HG03064 (cell line): ENCODE results near the gene NCKAP5.

Source experiments
- ATAC-seq: cut with Tn5 transposase; IDR thresholded peaks from one replicate; pipeline ENCODE4 v1.9.1; 2021; ENCODE audit warnings: low read depth; ENCODE audit not compliant: unreplicated experiment

NCKAP5 gene

DNA sequence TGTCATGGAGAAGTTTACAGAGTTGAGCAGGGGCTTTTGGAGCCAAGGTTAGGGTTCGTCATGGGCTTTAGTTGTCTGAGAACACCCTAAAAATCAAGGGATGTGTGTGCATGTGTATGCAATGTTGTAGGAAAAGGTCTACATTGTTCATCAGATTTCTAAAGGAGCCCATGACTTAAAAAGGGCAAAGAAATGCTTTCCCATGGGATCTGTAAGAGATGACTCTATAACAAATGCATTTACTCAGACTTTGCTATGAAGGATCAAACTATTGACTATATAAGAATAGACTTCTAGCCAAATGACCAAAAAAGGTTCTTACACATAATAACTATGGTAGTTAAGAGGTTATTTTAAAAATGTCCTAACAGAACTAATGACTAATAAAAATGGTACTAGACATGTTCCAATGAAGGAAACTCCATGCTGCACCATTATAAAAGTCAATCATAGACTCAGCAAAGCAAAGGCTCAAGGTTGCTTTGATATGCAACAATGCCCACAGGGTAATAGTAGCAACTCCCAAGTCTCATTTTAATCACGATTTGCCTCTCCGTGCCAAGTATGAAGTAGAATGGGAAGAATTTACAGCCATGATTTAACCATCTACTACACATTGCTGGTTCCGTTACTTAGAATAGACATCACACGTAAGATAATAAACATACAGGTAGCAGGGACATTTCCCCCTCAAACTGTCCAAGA is 158.5 kb downstream of the NCKAP5 start:
- no peak for ATAC-seq

DNA sequence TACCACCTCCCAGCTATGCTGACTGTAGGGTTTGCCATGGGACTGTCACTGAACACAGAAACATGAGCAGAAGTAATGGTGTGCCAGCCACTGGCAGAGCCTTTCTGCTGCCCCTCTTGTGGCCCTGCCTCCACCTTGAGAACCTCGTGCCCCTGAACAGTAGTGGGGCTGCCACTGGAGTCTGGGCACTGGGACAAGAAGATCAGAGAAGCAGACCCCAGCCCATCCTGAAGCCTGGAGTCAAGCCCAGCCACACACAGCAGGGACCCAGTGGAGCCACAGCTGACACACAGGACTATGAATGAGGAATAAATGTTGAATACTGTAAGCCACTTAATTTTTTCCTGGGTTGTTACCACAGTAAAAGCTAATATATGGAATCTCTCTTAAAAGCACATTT is 159.6 kb downstream of the NCKAP5 start:
- ATAC-seq, result no peak

DNA sequence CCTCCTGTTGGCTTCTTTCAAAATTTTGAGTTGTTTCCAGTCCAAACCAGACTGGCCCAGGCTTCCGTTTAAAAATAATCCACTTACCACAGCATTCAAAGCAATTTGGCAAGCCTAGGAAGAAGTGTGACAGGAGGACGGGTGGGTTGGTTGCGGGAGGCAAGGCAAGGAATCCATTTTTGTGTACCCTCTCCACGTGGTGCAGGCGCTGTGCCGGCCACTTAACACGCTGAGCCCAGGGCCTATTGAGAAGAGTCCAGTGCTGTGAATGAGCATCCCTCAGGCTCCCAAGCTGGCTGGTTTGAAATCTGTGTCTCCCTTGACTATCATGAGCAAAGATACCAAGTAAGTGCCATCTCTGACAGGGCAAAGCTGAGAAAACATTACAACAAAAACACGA is 160.9 kb downstream of the NCKAP5 start:
- ATAC-seq, result no peak

DNA sequence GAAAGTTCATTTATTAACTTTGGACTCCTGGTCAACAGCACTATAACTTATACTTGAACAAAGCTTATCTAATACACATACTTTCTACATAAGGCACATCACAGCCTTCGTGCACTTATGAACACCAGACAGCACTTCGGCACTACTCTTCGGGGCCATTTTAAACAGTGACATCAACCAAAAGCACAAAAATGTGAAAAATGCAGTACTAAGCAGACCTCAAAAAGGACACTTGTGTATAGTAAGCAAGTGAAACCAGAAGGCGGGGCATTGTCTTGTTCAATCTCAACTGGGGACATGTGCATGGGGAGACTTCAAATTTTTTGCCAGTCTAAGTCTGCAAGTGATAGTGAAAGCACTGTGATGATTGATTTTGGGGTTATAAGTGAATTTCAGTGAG is 163.0 kb downstream of the NCKAP5 start:
- ATAC-seq, result no peak

DNA sequence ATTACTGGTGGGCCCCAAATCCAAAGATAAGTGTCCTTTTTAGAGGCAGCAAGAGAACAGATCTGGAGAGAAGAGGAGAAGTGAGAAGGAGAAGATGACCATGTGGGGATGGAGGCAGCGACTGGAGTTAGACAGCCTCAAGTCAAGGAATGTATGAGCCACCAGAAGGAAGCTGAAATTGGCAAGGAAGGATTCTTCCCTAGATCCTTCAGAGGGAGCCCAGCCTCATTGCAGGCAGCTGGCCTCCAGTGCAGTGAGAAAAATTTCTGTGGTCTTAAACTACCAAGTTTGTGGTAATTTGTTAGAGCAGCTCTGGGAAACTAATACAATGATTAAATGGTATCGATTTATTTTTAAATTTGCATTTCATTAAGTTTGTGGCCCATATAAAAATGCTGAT is 167.9 kb downstream of the NCKAP5 start:
- ATAC-seq, result no peak

DNA sequence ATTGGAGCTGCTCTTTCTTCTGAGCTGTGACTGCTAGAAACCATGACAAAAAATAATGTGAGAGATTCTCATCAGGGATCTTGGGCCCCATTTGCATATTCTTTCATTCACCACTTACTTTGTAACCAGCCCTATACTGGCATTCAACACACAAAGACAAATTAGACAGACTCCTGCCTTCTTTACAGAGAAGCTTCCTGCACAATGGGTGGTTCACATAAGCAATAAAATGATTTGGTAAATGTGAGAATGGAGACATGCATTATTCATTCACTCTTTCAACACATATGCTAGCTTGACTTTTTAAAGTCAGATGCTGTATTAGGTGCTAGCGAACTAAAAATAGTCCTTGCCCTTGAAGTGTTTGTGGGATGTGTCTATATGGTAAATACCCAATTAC is 174.4 kb downstream of the NCKAP5 start:
- ATAC-seq, result no peak

DNA sequence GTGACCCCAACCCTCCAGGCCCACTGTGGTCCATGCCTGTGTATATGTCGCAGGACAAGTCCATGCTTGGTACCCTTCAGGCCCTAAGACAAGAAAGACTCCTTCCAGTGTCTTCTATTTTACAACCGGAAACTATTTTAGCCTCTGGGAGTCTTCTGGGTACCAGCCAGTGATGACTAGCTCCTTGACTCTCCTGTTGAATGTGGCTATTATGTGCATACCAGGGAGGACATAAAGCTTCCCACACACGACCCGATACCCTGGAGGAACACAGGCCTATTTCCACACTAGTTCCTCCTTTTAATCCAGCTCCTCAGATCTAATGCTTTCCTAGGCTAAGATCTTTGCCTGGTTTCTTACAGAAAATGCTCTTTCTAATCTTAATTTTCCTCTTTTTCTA is 178.1 kb downstream of the NCKAP5 start:
- ATAC-seq, result no peak

DNA sequence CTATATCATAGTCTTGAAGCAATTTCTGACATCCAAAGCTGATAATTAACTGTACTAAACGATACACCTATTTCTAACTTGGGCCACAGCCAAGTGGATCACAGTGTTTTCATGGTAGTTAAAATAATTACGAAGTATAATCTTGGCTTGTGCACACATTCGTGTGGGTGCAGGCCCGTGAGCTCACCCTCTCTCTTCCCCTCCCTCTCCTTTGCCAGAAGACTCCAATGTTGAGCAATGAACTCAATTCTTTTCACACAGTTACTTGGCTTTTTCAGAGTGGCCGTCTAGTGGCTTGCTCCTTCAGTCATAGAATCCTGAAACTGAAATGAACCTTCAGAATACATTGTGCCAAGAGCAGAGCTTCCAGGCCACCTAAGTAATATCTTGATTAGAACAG is 178.7 kb downstream of the NCKAP5 start:
- no peak for ATAC-seq

DNA sequence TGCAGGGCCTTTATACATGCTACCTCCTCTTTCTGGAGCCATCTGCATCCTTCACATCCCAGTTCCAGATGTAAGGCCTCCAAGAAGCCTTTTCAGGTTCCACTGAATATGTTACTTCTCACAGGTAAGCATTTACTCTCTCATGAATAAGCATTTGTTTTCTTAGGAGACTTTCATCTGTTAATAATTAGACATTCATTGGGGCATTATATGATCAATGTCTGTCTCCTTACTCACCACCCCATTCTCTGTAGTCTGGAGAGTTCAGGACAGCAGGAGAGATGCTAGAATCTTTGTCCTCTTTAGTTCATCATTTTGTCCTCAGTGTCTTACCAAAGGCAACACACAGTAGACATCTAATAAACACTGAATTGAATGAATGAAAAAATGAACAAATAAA is 185.7 kb downstream of the NCKAP5 start:
- no peak for ATAC-seq

DNA sequence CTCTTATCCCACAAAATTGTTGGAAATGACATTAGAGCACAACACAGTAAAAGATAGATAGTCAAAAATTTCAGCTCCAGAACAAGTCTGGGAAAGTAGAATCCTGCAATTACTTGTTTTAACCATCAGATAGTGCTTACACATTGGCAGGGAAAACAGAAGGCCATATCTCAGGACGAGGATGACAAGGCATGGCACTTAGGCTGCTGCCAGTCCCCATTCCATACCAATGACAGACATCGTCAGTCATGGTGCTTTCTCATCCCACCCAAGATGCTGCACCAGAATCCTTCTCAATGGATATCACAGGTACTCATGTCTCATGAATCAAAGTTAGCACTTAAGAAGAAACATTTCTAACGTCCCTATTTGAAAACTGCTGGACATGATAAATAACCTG is 187.3 kb downstream of the NCKAP5 start:
- no peak for ATAC-seq

DNA sequence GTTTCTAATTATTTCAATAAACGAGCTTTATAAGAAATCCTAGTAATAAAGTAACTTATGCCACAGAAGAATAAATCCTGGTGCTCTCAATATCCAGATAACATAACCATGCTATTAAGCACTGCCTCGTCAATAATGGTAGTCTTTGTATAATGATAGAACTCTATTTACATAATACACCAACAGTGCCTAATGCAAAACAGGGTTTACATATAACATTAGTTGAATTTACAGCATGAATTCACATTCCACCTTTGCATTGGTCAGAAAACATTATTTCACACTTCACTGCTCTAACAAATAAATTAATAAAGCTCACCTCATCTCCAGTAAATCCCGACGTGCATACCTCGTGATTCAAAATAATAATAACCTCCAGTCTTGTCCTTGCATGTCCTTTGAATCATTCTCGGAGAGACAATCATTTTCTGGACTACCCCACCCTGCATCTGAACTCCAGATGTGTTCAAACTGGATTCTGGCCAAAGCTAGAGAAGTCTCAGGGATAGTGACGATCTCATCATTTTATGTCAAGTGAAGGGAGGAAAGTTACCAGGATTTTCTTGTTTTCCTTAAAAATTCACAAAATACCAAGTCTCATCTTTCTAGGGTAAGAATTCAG is 189.2 kb downstream of the NCKAP5 start:
- no peak for ATAC-seq

DNA sequence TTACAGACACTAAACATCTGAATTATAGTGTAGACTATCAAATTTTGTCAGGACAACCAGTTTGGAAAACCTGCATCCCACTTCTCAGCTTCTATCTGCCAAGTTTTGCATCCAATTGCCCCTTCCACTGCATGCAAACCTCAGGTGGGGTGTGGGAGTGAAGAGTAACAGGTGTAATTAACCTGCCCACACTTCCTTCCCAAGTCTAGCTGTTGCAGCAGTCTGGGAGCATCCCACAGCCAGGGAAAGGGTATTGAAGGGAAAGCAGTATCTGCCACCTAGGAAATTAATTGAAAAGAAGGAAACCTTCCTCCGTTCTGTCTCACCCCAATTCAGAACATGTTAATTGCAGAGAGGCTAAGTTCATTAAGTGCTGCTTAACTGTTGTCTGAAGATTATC is 189.9 kb downstream of the NCKAP5 start:
- no peak for ATAC-seq

DNA sequence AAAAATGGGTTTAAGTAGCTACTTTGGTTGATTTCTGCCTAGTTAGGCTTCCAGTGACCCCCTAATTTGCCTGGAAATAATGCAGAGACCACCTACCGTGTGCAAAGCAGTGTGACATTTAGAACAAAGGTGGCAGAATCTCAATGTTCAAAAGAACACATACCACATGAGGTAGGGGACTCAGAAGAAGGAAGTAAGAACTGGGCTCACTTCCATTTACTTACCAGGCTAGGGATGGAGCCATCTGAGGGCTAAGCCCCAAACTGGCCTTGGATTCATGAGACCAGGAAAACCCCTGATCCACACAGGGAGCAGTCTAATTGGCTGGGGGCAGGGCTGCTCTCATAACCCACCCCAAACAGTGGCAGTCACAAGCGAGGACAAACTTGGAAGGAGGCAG is 190.7 kb downstream of the NCKAP5 start:
- no peak for ATAC-seq

DNA sequence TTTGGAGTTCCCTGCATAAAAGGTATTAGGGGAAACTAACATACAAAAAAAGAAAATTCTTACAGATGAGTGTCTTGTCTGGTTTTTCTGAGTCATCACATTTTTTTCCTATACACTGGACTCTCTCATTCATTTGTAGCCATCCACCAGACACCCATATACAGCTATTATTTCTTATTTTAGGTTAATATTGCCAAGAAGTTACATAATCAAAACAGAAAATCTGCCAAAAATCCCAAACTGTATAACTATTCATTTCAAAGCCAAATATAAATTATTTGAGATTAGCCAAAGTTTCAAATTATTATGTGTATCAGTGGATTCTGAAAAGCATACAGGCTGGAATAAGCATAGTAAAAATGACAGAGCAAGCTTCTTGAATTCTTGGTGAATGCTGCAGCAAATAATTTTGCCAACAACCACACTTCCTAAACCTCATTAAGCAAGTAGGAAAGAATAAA is 191.2 kb downstream of the NCKAP5 start:
- no peak for ATAC-seq

DNA sequence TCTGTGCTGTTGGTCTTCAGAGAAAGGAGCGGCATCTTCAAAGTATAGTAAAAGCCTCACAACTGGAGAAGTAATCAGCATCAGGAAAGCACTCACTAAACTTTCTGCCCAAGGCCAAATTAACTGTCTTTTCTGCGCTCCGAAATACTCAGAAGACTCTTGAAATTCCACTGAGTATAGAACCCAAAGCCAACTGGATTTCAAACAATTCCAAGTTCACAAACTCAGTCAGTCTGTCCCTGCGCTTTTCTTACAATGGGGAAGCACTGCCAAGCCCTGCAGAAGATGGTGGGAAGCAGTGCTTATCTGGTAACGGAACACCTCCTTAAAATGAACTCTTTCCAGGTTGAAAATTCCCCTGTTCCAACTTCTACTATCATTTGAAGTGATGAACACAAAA is 193.5 kb downstream of the NCKAP5 start:
- ATAC-seq, result no peak

DNA sequence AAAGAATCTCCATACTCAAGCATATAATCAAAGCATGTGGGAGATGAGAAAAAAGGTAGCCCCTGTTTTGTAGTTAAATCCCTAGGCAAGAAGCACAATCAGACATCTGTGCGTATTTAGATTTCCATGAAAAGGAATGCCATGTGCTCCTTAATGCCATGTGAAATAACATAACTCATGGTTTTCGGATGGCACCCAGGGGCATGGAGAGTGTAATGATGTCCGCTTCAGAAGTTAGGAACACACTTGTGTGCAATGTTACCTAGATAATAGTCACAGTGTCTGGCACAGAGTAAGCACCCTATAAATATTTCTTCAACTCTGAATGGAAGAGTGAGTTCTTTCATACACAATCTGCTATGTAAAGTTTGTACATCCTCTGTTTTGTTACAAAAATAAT is 197.0 kb downstream of the NCKAP5 start:
- no peak for ATAC-seq

DNA sequence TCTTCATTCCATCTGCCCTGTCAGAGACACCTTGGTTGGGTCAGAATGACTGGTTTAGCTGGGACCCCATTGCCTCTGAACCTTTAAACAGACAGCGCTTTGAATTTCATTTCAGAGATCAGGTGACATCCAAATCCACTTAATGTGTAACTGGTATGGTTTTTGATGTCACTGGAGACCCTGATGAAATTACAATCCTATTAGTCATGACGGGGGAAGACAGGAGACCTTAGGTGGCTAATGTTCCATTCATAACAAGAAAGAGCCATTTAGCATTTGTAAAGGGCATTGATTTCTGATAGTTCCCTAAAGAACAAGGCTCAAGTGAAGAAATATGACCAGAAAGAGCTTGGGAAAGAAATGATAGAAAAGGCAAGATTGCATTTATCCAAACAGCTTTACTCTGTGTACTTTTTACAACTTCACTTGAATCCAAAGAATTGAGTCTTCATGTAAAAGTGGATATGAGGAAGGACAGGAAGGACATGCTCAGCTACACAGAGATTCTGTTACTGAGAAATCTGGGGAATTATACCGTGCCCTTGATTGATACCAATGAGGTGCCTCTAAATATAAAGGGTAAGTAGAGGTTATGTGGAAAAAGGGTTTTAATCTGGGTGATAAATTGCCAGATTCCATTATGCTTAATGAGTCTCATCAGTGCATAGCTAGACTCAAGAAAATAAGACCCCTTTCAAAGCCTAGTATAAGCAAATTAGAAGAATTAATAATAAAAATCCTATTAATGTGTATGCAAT is 198.2 kb downstream of the NCKAP5 start:
- no peak for ATAC-seq

DNA sequence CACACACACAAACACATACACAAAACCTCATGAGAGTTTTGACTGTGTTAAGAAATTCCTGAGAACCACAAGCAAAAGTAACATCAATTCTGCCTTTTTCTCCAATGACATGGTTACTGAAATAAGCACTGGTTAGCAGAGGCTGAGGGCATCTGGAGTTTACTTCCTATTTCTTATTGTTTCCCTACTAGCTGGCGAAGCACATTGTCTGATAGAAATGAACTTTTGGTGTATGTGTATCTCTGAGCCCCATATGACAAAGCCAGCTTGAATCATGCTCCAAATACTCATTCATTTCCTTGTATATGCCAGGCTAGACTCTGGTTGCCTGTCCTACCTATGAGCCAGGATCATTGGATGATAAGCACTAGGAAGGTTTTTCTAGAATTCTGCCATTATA is 203.1 kb downstream of the NCKAP5 start:
- no peak for ATAC-seq

DNA sequence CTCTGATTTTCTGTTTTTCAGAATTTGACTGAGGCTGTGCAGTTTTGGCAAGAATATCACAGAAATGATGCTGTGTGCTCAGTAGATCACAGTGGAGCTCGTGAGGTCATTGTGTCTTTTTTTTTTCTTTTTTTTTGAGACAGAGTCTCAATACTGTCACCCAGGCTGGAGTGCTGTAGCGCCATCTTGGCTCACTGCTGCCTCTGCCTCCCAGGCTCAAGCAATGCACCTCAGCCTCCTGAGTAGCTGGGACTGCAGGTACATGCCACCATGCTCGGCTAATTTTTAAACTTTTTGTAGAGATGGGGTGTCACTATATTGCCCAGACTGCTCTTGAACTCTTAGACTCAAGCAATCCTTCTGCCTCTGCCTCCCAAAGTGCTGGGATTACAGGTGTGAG is 203.6 kb downstream of the NCKAP5 start:
- no peak for ATAC-seq

DNA sequence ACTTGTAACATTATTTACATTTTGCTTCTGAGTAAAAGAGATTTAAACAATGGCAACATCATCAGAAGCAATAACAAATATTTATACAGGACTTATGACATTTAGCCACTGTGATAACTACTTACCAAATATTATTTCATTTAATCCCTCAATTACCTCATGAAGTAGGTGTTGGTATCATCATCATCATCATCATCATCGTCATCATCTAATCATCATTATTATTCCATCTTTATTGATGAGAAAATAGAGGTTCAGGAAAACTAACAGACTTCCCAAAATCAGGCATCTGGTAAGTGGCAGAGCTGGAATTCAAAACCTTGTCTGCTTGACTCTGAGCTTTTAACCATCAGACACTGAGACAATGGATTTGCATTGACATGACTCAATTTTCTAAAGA is 204.4 kb downstream of the NCKAP5 start:
- ATAC-seq, result no peak

DNA sequence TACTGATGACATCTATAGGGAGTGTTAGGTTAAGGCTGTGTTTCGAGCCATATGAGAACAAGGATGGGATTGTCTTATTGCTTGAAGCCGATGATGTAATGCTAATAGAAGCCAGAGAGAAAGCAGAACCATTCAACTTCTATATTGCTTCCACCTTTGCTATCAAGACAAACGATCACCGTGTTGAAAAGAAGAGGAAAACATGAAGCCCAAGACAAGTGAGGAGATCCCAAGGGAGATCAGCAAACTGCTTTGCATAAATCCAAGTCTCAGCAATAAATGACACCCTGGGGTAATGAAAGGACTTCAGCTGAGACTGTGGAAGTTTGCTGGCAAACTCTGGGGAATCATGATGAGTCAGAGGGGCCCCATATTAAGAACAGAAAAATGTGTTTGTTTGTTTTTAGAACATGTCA is 206.2 kb downstream of the NCKAP5 start:
- ATAC-seq, result no peak

DNA sequence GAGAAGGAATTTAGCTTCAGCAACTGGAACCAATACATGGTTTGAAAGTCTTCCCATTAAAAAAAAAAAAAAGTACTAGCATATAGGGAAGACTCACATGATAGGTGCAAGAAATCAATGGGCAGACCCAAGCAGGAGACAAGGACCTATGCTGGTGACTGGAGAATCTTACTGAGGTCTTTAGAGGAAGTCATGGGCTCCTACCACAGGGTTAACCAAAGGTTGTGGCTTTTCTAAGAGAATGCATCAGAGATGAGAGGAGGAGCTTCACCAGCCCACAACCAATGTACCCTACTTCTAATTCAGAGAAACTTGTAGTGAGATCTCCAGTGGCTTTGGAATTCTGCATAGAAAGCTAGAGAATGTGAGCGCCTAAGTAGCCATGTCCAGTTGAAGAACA is 207.4 kb downstream of the NCKAP5 start:
- ATAC-seq, result no peak
